ENCODE data around the gene RPP21.

- TF ChIP-seq CTCF (IDR thresholded peaks at IDR 0.05) = no peak
- no peak for TF ChIP-seq SIN3A (IDR thresholded peaks at IDR 0.05; ENCODE audit: borderline replicate concordance, insufficient read depth, low read depth, low read length)
- no peak for TF ChIP-seq POLR2AphosphoS5 (IDR thresholded peaks at IDR 0.05; ENCODE audit: low read depth, low read length)
- no peak for TF ChIP-seq REST (IDR thresholded peaks at IDR 0.05; ENCODE audit: insufficient read depth in 1 of 2, low read depth in 2 of 2, low read length in 1 of 2)
These were observed 4.3 kb upstream of the RPP21 start for GRCh38 chr6:30340589-30341054.
